Non-pigmented ciliary epithelial cell (primary cell): ENCODE data around the gene IZUMO1.
A peak's percentile ranks its signal among the peaks of the same experiment; 100 is the strongest.
"Not testable (repeated sequence)": the region's sequence is repeated elsewhere in the genome, so short reads cannot be mapped to it uniquely, and the experiment has no call there.

Experiments used
- DNase-seq: peaks from one replicate; pipeline ENCODE4 v3.0.0-alpha.2; 2010; ENCODE audit warnings: low read depth

IZUMO1 gene

GRCh38 chr19:48737360-48737998 is 9.2 kb downstream of the IZUMO1 start:
- DNase-seq, result no peak

GRCh38 chr19:48735031-48735615 is 11.6 kb downstream of the IZUMO1 start:
- DNase-seq, result no peak

GRCh38 chr19:48734625-48735024 is 12.1 kb downstream of the IZUMO1 start:
- no peak for DNase-seq

GRCh38 chr19:48731452-48731851 is 15.3 kb downstream of the IZUMO1 start:
- DNase-seq, result no peak

- no peak for DNase-seq
Measured at GRCh38 chr19:48728911-48729664, 17.6 kb downstream of the IZUMO1 start.

GRCh38 chr19:48726556-48726955 is 20.2 kb downstream of the IZUMO1 start:
- no peak for DNase-seq

- peak; percentile 41 for DNase-seq
Measured at GRCh38 chr19:48724796-48725753, 21.6 kb downstream of the IZUMO1 start.

- DNase-seq, result no peak
Measured at GRCh38 chr19:48722196-48722708, 24.5 kb downstream of the IZUMO1 start.

GRCh38 chr19:48720613-48721296 is 26.0 kb downstream of the IZUMO1 start:
- DNase-seq, result peak; percentile 97

GRCh38 chr19:48720251-48720612 is 26.5 kb downstream of the IZUMO1 start:
- no peak for DNase-seq

- DNase-seq, result no peak
Measured at GRCh38 chr19:48719263-48720171, 27.2 kb downstream of the IZUMO1 start, which contains the start of gene MAMSTR. Gene MAMSTR (minus strand): TSS chr19:48719725. CDS start chr19:48719031, 694 bp downstream.

GRCh38 chr19:48718711-48719231 is 27.9 kb downstream of the IZUMO1 start:
- DNase-seq, result no peak

- DNase-seq, result not testable (repeated sequence)
Measured at GRCh38 chr19:48718106-48718505, 28.6 kb downstream of the IZUMO1 start.

GRCh38 chr19:48716562-48717291 is 30.0 kb downstream of the IZUMO1 start:
- no peak for DNase-seq

- no peak for DNase-seq
Measured at GRCh38 chr19:48715681-48716171, 31.0 kb downstream of the IZUMO1 start.

- DNase-seq, result no peak
Measured at GRCh38 chr19:48714759-48715675, 31.7 kb downstream of the IZUMO1 start.

GRCh38 chr19:48713864-48714755 is 32.6 kb downstream of the IZUMO1 start:
- peak; percentile 93 for DNase-seq
